ENCODE data around the gene PEPD. TPM values are rescaled to one million over a fixed set of nuclear protein-coding genes. Genes with fewer than 3 reads are reported as not detected.

Gene PEPD
- total and polyA plus RNA-seq, 10 of the 15 experiments (the other 5 are each of a cell fraction or from before 2014, with no cell fraction given) = 1.4 to 52.0 (median 20.2) TPM

DNA sequence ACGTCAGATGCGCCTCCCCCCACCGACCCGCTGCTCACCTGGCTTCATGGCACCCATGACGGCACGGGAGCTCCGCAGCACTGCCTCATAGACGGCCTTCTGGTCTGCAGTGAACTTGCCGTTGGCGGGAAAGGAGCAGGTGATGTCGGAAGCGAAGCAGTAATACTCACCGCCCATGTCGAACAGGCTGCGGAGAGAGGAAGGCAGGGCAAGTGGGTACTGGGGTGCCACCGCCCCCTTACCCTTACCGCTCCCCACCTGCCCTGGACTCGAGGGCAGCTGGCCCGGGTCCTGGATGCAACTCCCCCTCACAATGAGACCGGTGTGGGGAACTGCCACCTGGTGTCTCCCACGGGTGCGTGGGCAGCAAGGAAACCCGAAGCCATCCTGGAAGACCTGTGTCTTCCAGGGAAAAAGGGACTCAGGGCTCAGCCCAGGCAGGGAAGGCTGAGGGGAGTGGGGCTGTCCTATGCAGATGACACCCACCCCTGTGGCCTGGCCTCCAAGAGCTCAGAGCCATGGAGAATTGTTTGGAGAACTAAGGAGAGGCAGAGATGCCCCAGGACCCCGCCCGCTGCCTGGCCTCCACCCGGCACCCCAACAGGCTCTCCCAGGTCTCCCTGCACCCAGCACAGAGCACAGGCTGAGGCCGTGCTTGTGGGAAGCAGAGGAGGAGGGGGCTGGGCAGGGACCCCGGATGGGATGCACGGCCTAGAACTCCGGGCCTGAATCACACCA lies 119.7 kb downstream of the PEPD start (continued):
- TF ChIP-seq ZBTB40 (IDR thresholded peaks at IDR 0.05; ENCODE audit: borderline replicate concordance) (no peak), CEBPZ (IDR thresholded peaks at IDR 0.05; ENCODE audit: low read depth, low read length) (no peak), TAF1 (IDR thresholded peaks at IDR 0.05; ENCODE audit: borderline replicate concordance, low read depth, low read length) (no peak), NR2F1 (conservative IDR thresholded peaks at IDR 0.05) (no peak)
- TF ChIP-seq, protein P1, sequence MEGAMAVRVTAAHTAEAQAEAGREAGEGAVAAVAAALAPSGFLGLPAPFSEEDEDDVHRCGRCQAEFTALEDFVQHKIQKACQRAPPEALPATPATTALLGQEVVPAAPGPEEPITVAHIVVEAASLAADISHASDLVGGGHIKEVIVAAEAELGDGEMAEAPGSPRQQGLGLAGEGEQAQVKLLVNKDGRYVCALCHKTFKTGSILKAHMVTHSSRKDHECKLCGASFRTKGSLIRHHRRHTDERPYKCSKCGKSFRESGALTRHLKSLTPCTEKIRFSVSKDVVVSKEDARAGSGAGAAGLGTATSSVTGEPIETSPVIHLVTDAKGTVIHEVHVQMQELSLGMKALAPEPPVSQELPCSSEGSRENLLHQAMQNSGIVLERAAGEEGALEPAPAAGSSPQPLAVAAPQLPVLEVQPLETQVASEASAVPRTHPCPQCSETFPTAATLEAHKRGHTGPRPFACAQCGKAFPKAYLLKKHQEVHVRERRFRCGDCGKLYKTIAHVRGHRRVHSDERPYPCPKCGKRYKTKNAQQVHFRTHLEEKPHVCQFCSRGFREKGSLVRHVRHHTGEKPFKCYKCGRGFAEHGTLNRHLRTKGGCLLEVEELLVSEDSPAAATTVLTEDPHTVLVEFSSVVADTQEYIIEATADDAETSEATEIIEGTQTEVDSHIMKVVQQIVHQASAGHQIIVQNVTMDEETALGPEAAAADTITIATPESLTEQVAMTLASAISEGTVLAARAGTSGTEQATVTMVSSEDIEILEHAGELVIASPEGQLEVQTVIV (IDR thresholded peaks at IDR 0.05; ENCODE audit: borderline replicate concordance, partially characterized antibody) = no peak
